ENCODE data around the gene TOMM22. TPM values are rescaled to one million over a fixed set of nuclear protein-coding genes. Genes with fewer than 3 reads are reported as not detected.

The TOMM22 gene
- total RNA-seq, 4 donors from 2014 or later, result 39.4 to 61.3 (median 45.8) TPM

DNA sequence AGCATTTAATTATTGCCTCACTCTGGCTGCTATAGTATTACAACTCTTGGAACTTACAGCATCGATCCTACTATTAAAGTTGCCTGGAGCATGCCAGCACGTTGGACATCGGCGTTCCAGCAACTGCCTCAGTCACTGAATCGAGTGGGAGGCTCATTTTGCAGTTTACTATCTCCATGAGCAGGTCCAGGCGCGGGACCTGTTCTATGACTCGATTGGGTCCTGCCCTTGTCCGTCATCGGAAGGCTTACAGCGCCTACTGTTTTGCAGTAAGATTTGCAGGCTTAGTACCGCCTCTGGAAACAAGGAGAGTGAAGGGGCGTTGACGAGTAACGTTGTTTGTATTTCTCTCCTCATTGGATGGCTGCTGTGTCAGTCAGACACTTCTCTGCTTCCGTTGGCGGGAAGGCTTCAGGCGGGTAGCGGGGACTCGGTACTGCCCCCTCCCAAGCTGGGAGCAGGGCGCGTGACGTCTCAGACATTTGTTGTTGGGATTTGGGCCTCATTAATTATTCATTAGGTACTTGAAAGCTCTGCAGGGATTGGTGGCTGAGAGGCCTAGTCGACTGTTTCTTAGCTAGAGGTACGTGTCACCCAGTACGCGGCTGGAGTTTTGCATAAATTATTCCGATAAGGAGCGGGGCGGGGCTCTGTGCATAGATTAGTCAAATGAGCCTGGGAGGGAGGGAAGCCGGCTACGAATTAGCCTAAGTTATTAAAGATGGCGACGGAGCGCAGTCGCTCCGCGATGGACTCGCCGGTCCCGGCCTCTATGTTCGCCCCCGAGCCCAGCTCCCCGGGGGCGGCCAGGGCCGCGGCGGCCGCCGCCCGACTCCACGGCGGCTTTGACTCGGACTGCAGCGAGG is 23.7 kb downstream of the TOMM22 start, which contains the start of gene GTPBP1:
TSS of gene GTPBP1 (plus strand) at position 710 of the 866 bp plus-strand sequence. CDS start at position 722, 12 bp downstream.
- peak within 1 kb of the TSS; percentile 74 to 96 (median 81) for H3K4me3 ChIP-seq (replicated peaks in 1 of 3)
- no peaks in the 10 kb centered on the region for H3K9me3 ChIP-seq
- DNase-seq, result peak; percentile 99
- peaks cover 19 to 30% of the 10 kb centered on the region in 2 donors for H3K4me1 ChIP-seq
- no peaks in the 10 kb centered on the region for H3K27me3 ChIP-seq
- WGBS, 2 donors, result 0% methylated on average over 7 to 43 of the region's 55 CpGs
- intact Hi-C loops (cut with DNase I), result loop anchor here (5.0 kb wide), 1 partner anchor 47 kb away; no protein-coding TSS in a partner anchor
- peak; percentile 68 to 97 for TF ChIP-seq POLR2A (IDR thresholded peaks at IDR 0.05)
- TF ChIP-seq, protein P1, sequence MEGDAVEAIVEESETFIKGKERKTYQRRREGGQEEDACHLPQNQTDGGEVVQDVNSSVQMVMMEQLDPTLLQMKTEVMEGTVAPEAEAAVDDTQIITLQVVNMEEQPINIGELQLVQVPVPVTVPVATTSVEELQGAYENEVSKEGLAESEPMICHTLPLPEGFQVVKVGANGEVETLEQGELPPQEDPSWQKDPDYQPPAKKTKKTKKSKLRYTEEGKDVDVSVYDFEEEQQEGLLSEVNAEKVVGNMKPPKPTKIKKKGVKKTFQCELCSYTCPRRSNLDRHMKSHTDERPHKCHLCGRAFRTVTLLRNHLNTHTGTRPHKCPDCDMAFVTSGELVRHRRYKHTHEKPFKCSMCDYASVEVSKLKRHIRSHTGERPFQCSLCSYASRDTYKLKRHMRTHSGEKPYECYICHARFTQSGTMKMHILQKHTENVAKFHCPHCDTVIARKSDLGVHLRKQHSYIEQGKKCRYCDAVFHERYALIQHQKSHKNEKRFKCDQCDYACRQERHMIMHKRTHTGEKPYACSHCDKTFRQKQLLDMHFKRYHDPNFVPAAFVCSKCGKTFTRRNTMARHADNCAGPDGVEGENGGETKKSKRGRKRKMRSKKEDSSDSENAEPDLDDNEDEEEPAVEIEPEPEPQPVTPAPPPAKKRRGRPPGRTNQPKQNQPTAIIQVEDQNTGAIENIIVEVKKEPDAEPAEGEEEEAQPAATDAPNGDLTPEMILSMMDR (IDR thresholded peaks at IDR 0.05), result peak in 2 of 6 experiments; percentile 10 to 26
- H3K36me3 ChIP-seq, result no peaks in the 10 kb centered on the region
- H3K27ac ChIP-seq, result peak within 1 kb of the TSS; percentile 90 to 97 (median 93)

DNA sequence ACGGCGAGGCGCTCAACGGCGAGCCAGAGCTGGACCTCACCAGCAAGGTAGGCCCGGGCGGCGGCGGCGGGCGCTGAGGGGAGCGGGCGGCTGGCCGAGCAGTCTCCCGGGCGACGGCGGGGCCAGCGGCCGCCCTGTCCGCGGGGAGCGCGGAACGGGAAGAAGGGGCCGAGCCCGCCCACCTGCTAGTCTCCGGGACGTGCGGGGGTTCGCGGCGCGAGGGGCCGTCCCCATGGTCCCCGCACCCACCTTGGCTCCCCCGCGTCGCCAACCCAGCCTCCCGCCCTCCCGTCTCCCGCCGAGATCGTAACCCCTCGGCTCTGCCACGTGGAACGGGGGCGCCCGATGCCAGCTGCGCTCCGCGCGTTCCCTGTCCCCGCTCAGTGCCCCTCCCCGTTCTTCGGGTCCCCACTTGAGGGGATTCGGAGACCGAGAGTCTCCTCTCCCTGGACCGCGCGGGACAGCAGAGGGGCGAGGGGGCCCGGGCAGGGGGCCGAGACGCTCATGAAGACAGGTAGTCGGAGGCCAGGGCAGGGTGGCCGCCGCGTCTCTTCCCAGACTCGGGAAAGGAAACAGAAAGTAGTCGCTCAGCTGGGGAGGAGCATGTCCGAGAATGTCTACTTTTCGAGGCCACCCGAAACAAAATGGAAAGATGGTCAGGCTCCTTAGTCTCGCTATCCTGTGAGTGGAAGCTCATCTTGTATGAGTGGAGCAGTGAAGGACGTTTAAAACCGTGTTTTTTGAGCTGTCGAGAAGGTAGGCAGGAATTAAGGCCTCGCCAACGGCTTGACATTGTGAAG is 24.5 kb downstream of the TOMM22 start:
- Histone ChIP-seq H3K4me3 (replicated peaks in 1 of 3) (peak overlapping the region; percentile 74 to 96 (median 81)), H3K4me1 (peaks cover 18 to 30% of the 10 kb centered on the region in 2 donors), H3K27me3 (no peaks in the 10 kb centered on the region), H3K36me3 (no peaks in the 10 kb centered on the region), H3K9me3 (no peaks in the 10 kb centered on the region), H3K27ac (peak overlapping the region; percentile 90 to 97 (median 93))
- peak in 1 of 2 donors; percentile 38 for TF ChIP-seq POLR2A (IDR thresholded peaks at IDR 0.05)
- TF ChIP-seq, protein P1 (IDR thresholded peaks at IDR 0.05), result no peak
- peak; percentile 53 to 55 for DNase-seq
- WGBS, 2 donors, result 0 to 1% methylated on average over 20 to 38 of the region's 80 CpGs
- intact Hi-C loops (cut with DNase I), result loop anchor here (5.0 kb wide), 1 partner anchor 46 kb away; no protein-coding TSS in a partner anchor

DNA sequence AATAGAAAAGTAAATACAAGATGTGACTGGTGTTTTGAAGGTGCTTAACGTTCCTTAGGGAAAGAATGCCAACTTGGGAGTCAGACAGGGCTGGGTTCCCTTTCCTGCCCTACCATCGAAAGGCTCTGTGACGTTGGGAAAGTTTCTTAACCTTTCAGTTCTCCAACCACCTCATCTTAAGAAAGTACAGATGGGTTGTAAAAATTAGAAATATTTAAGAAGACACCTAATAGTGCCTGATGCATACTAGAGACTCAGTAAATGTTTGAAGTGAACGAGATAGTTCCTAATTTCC is 25.1 kb downstream of the TOMM22 start:
- no peak for DNase-seq
- 4 to 5% methylated on average over 4 of the region's 4 CpGs for WGBS, 2 donors
- TF ChIP-seq POLR2A (IDR thresholded peaks at IDR 0.05), result no peak
- TF ChIP-seq, protein P1 (IDR thresholded peaks at IDR 0.05), result no peak
- Histone ChIP-seq H3K27me3 (no peaks in the 10 kb centered on the region), H3K4me1 (peaks cover 13 to 25% of the 10 kb centered on the region in 2 donors), H3K9me3 (no peaks in the 10 kb centered on the region), H3K36me3 (no peaks in the 10 kb centered on the region), H3K4me3 (replicated peaks in 1 of 3) (peak overlapping the region; percentile 74 to 96 (median 81)), H3K27ac (peak overlapping the region; percentile 90 to 97 (median 93))
- intact Hi-C loops (cut with DNase I), result loop anchor here (5.0 kb wide), 1 partner anchor 45 kb away; no protein-coding TSS in a partner anchor

DNA sequence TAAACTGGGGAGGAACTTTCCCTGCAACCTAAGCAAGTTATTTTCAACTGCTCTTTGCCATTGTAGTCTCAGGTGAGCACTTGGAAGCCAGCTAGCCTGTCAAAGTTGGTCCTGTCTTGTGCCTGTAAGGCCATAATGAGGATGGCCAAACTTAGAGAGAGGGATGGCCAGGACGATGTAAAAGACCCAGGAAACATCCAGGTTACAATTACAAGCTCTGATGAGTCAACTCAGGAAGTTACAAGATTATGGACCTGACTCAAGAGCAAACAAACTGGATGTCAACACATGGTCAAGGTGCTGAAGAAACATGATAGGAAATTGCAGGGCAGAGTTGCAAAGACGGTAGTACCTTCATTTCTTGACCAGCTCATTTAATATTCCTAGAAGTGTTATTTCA is 25.6 kb downstream of the TOMM22 start:
- Histone ChIP-seq H3K27ac (peak overlapping the region in 2 of 3 donors; percentile 93 to 97), H3K9me3 (no peaks in the 10 kb centered on the region), H3K36me3 (no peaks in the 10 kb centered on the region), H3K27me3 (no peaks in the 10 kb centered on the region), H3K4me3 (replicated peaks in 1 of 3) (peak overlapping the region in 1 of 3 donors; percentile 96), H3K4me1 (peaks cover 13 to 25% of the 10 kb centered on the region in 2 donors)
- TF ChIP-seq, protein P1 (IDR thresholded peaks at IDR 0.05), result no peak
- no peak for TF ChIP-seq POLR2A (IDR thresholded peaks at IDR 0.05)
- WGBS, 2 donors, result 48 to 57% methylated on average over 2 of the region's 2 CpGs
- intact Hi-C loops (cut with DNase I), result loop anchor here (5.0 kb wide), 1 partner anchor 45 kb away; no protein-coding TSS in a partner anchor
- no peak for DNase-seq

All from thyroid gland (tissue), 4 donors.